HG02623 (cell line): ENCODE results near the gene PLIN4.

Source experiments
- ATAC-seq: cut with Tn5 transposase; IDR thresholded peaks from one replicate; pipeline ENCODE4 v1.9.1; 2021; ENCODE audit warnings: moderate library complexity; ENCODE audit not compliant: unreplicated experiment

PLIN4 gene

GRCh38 chr19:4507804-4508203, 10.5 kb downstream of the PLIN4 start:
- ATAC-seq: no peak

GRCh38 chr19:4507150-4507452, 11.2 kb downstream of the PLIN4 start:
- ATAC-seq: no peak

- no peak for ATAC-seq
Observed at GRCh38 chr19:4506449-4507149, 11.7 kb downstream of the PLIN4 start.

- ATAC-seq: no peak
Observed at GRCh38 chr19:4505570-4506448, 12.5 kb downstream of the PLIN4 start.

GRCh38 chr19:4504891-4505569, 13.3 kb downstream of the PLIN4 start:
- no peak for ATAC-seq

GRCh38 chr19:4504297-4504701, 14.0 kb downstream of the PLIN4 start:
- ATAC-seq: no peak

- no peak for ATAC-seq
Observed at GRCh38 chr19:4503825-4504170, 14.5 kb downstream of the PLIN4 start.

GRCh38 chr19:4503132-4503824, 15.0 kb downstream of the PLIN4 start:
- ATAC-seq: no peak

GRCh38 chr19:4502282-4503131, 15.8 kb downstream of the PLIN4 start:
- no peak for ATAC-seq

- no peak for ATAC-seq
Observed at GRCh38 chr19:4501691-4502090, 16.6 kb downstream of the PLIN4 start.

- ATAC-seq: no peak
Observed at GRCh38 chr19:4500841-4501591, 17.3 kb downstream of the PLIN4 start.

GRCh38 chr19:4499855-4500254, 18.4 kb downstream of the PLIN4 start:
- ATAC-seq: no peak

- no peak for ATAC-seq
Observed at GRCh38 chr19:4499318-4499717, 19.0 kb downstream of the PLIN4 start.

- ATAC-seq: no peak
Observed at GRCh38 chr19:4498694-4499093, 19.6 kb downstream of the PLIN4 start.

GRCh38 chr19:4497770-4498389, 20.4 kb downstream of the PLIN4 start:
- no peak for ATAC-seq

- ATAC-seq: no peak
Observed at GRCh38 chr19:4496304-4496703, 22.0 kb downstream of the PLIN4 start.

GRCh38 chr19:4495471-4495870, 22.8 kb downstream of the PLIN4 start:
- ATAC-seq: no peak

- ATAC-seq: no peak
Observed at GRCh38 chr19:4494691-4495064, 23.6 kb downstream of the PLIN4 start.

GRCh38 chr19:4493929-4494690, 24.2 kb downstream of the PLIN4 start:
- no peak for ATAC-seq
